ENCODE data around the gene NRG3. TPM values are rescaled to one million over a fixed set of nuclear protein-coding genes. Genes with fewer than 3 reads are reported as not detected.

The NRG3 gene
- total RNA-seq, 2 donors from 2014 or later, result 1.7 to 2.3 TPM

GRCh38 chr10:82564353-82565196 is 689.6 kb downstream of the NRG3 start:
- Mint-ChIP-seq H3K9me3 (no peaks in the 10 kb centered on the region), H3K4me3 (no peak overlapping the region), H3K4me1 (peaks cover 2% of the 10 kb centered on the region), H3K36me3 (ENCODE audit: low read depth) (no peaks in the 10 kb centered on the region), H3K27ac (no peak overlapping the region), H3K27me3 (ENCODE audit: insufficient read depth) (no peaks in the 10 kb centered on the region)
- 85 to 88% methylated on average over 5 to 7 of the region's 7 CpGs for WGBS, 2 experiments (ENCODE audit: insufficient coverage in 1 of 2, insufficient read length in 1 of 2)
- no peak for DNase-seq
- no peak for TF ChIP-seq CTCF (conservative IDR thresholded peaks at IDR 0.05)
- no peaks in the 10 kb centered on the region for H3K27me3 ChIP-seq (ENCODE audit: control insufficient read depth, insufficient read depth, low read length, poor library complexity, severe bottlenecking)
- H3K9me3 ChIP-seq (ENCODE audit: control insufficient read depth, low read length), result no peaks in the 10 kb centered on the region
- no peak overlapping the region for H3K4me3 ChIP-seq (ENCODE audit: low read length)
- no peaks in the 10 kb centered on the region for H3K36me3 ChIP-seq (ENCODE audit: control insufficient read depth, insufficient read depth, low read length)
- H3K27ac ChIP-seq (ENCODE audit: low read depth, low read length), result no peak overlapping the region
- no peaks in the 10 kb centered on the region for H3K4me1 ChIP-seq (ENCODE audit: control insufficient read depth, insufficient read depth, low read length)
- no peak overlapping the region for H3K9ac ChIP-seq (ENCODE audit: extremely low read depth, low read length, poor library complexity, severe bottlenecking)

- Histone ChIP-seq H3K36me3 (ENCODE audit: control insufficient read depth, insufficient read depth, low read length) (no peaks in the 10 kb centered on the region), H3K9ac (ENCODE audit: extremely low read depth, low read length, poor library complexity, severe bottlenecking) (no peak overlapping the region), H3K4me3 (ENCODE audit: low read length) (no peak overlapping the region), H3K27me3 (ENCODE audit: control insufficient read depth, insufficient read depth, low read length, poor library complexity, severe bottlenecking) (no peaks in the 10 kb centered on the region), H3K4me1 (ENCODE audit: control insufficient read depth, insufficient read depth, low read length) (no peaks in the 10 kb centered on the region), H3K27ac (ENCODE audit: low read depth, low read length) (no peak overlapping the region), H3K9me3 (ENCODE audit: control insufficient read depth, low read length) (no peaks in the 10 kb centered on the region)
- Mint-ChIP-seq H3K4me1 (peaks cover 2% of the 10 kb centered on the region), H3K36me3 (ENCODE audit: low read depth) (no peaks in the 10 kb centered on the region), H3K4me3 (no peak overlapping the region), H3K27ac (no peak overlapping the region), H3K27me3 (ENCODE audit: insufficient read depth) (no peaks in the 10 kb centered on the region), H3K9me3 (no peaks in the 10 kb centered on the region)
- TF ChIP-seq CTCF (conservative IDR thresholded peaks at IDR 0.05), result no peak
- no peak for DNase-seq
Observed at GRCh38 chr10:82565197-82565575, 690.2 kb downstream of the NRG3 start.

- Histone ChIP-seq H3K9ac (ENCODE audit: extremely low read depth, low read length, poor library complexity, severe bottlenecking) (no peak overlapping the region), H3K4me3 (ENCODE audit: low read length) (no peak overlapping the region), H3K27ac (ENCODE audit: low read depth, low read length) (peak overlapping the region; percentile 29), H3K27me3 (ENCODE audit: control insufficient read depth, insufficient read depth, low read length, poor library complexity, severe bottlenecking) (no peaks in the 10 kb centered on the region), H3K9me3 (ENCODE audit: control insufficient read depth, low read length) (no peaks in the 10 kb centered on the region), H3K36me3 (ENCODE audit: control insufficient read depth, insufficient read depth, low read length) (no peaks in the 10 kb centered on the region), H3K4me1 (ENCODE audit: control insufficient read depth, insufficient read depth, low read length) (no peaks in the 10 kb centered on the region)
- 83 to 100% methylated on average over 1 of the region's 1 CpG for WGBS, 2 experiments (ENCODE audit: insufficient coverage in 1 of 2, insufficient read length in 1 of 2)
- peaks cover 5% of the 10 kb centered on the region for H3K4me1 Mint-ChIP-seq
- no peaks in the 10 kb centered on the region for H3K36me3 Mint-ChIP-seq (ENCODE audit: low read depth)
- no peak overlapping the region for H3K4me3 Mint-ChIP-seq
- H3K27me3 Mint-ChIP-seq (ENCODE audit: insufficient read depth), result no peaks in the 10 kb centered on the region
- TF ChIP-seq CTCF (conservative IDR thresholded peaks at IDR 0.05), result no peak
- H3K9me3 Mint-ChIP-seq, result no peaks in the 10 kb centered on the region
- H3K27ac Mint-ChIP-seq, result no peak overlapping the region
- no peak for DNase-seq
Observed at GRCh38 chr10:82572744-82573143, 697.8 kb downstream of the NRG3 start.

Measured in endodermal cell (in vitro differentiated cells).